Upper lobe of left lung (tissue), 6 donors: ENCODE measurements around the gene SLITRK5. TPM values are rescaled to one million over a fixed set of nuclear protein-coding genes. Genes with fewer than 3 reads are reported as not detected.

ENCODE experiments used
- ATAC-seq, 2 donors: fragments of 200-7000 bp; cut with Tn5 transposase; one replicate each; pipeline ENCODE4 v1.9.1; 2022; ENCODE audit warnings: mild to moderate bottlenecking in 2 of 2, moderate library complexity in 2 of 2; ENCODE audit not compliant: low FRiP score in 2 of 2
- DNase-seq, 2 donors: peaks; one replicate each; pipeline ENCODE4 v3.0.0-alpha.2; 2019 to 2020
- H3K27ac ChIP-seq, 4 donors: fragments of 200-600 bp; sonication (generic); one replicate each; pipeline ENCODE4 v1.5.1; 2016 to 2019
- H3K27me3 ChIP-seq, 4 donors: fragments of 200-600 bp; sonication (generic); one replicate each; pipeline ENCODE4 v1.5.1; 2017 to 2019
- H3K36me3 ChIP-seq, 4 donors: fragments of 200-600 bp; sonication (generic); one replicate each; pipeline ENCODE4 v1.5.1; 2016 to 2019
- H3K4me1 ChIP-seq, 4 donors: fragments of 200-600 bp; sonication (generic); one replicate each; pipeline ENCODE4 v1.5.1; 2018 to 2019
- H3K4me3 ChIP-seq, 4 donors: fragments of 200-600 bp; sonication (generic); one replicate each; pipeline ENCODE4 v1.5.1; 2017 to 2019; ENCODE audit warnings: mild to moderate bottlenecking in 2 of 4, moderate library complexity in 1 of 4
- H3K9me3 ChIP-seq, 4 donors: fragments of 200-600 bp; sonication (generic); one replicate each; pipeline ENCODE4 v1.5.1; 2018 to 2019
- EP300 ChIP-seq, 4 donors: sonication (generic); formaldehyde crosslinking; IDR thresholded peaks; one replicate each; pipeline ENCODE4 v1.5.1; 2017; ENCODE audit warnings: antibody characterized with exemption in 4 of 4, control low read depth in 2 of 4
- POLR2A ChIP-seq, 4 donors: fragments of 450-650 bp; IDR thresholded peaks; one replicate each; pipeline ENCODE4 v1.5.1; 2016 to 2017; ENCODE audit warnings: antibody characterized with exemption in 4 of 4, mild to moderate bottlenecking in 2 of 4
- POLR2AphosphoS5 ChIP-seq, 2 donors: sonication (generic); formaldehyde crosslinking; IDR thresholded peaks; one replicate each; pipeline ENCODE4 v1.5.1; 2017; ENCODE audit warnings: antibody characterized with exemption in 2 of 2
- WGBS, 2 donors: methylation state at CpG; one replicate each; pipeline ENCODE4 v1.1.5; 2017 to 2018; 5-methylcytosine and 5-hydroxymethylcytosine counted together
- total RNA-seq, 6 donors: library from RNA; depleted of rRNA in 4 of 6; stranded (reverse); fragments of >200 nt in 4 of 6; gene quantifications; one replicate each; pipeline versions ENCODE4 v1.1.0 to v1.2.1, GENCODE V29; 2016 to 2021
- TF ChIP-seq, protein P1 (sequence below), 6 experiments: fragments of 450-650 bp in 4 of 6; fragments of 200-600 bp in 2 of 6; sonication (generic) in 2 of 6; IDR thresholded peaks; one replicate each; pipeline ENCODE4 v1.5.1; 2016 to 2019; ENCODE audit warnings: antibody characterized with exemption in 6 of 6
- donor health status: DM: no; HTN: no; CAD: no; lungs with moderate emphysema.
- donor health status: DM: no; HTN: yes; CAD: no; lungs with severe emphysema.

SLITRK5 gene
- total RNA-seq, 6 donors from 2014 or later: under 0.01 to 0.49 (median 0.03) TPM; not detected in 1

DNA sequence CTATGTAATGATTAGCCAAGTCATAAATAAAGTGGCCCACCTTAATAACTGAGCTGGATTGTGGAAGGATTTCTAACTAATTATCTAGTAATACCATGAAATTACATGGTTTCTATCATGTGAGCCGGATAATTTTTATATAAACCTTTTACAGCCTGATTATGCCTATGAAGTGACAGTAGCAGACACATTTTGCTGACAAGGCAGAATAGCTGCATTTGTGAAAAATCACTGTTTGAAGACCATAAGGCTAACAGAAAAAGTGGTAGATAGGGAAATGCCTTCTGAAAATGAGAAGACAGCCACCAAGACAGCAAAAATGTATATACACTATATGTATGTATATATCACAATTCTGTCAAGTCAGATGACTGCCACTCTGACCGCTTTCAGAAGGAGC lies 27.1 kb downstream of the SLITRK5 start:
- H3K9me3 ChIP-seq: no peaks in the 10 kb centered on the region
- H3K27me3 ChIP-seq: no peaks in the 10 kb centered on the region
- no peak overlapping the region for H3K27ac ChIP-seq
- no peak for ATAC-seq
- no peaks in the 10 kb centered on the region for H3K36me3 ChIP-seq
- no peak overlapping the region for H3K4me3 ChIP-seq
- TF ChIP-seq POLR2A (IDR thresholded peaks at IDR 0.05): no peak
- no peak for TF ChIP-seq POLR2AphosphoS5 (IDR thresholded peaks at IDR 0.05)
- TF ChIP-seq, protein P1, sequence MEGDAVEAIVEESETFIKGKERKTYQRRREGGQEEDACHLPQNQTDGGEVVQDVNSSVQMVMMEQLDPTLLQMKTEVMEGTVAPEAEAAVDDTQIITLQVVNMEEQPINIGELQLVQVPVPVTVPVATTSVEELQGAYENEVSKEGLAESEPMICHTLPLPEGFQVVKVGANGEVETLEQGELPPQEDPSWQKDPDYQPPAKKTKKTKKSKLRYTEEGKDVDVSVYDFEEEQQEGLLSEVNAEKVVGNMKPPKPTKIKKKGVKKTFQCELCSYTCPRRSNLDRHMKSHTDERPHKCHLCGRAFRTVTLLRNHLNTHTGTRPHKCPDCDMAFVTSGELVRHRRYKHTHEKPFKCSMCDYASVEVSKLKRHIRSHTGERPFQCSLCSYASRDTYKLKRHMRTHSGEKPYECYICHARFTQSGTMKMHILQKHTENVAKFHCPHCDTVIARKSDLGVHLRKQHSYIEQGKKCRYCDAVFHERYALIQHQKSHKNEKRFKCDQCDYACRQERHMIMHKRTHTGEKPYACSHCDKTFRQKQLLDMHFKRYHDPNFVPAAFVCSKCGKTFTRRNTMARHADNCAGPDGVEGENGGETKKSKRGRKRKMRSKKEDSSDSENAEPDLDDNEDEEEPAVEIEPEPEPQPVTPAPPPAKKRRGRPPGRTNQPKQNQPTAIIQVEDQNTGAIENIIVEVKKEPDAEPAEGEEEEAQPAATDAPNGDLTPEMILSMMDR (IDR thresholded peaks at IDR 0.05): no peak
- no peak for TF ChIP-seq EP300 (IDR thresholded peaks at IDR 0.05)
- 90 to 95% methylated on average over 2 of the region's 2 CpGs for WGBS, 2 donors
- no peaks in the 10 kb centered on the region for H3K4me1 ChIP-seq
- DNase-seq: no peak

DNA sequence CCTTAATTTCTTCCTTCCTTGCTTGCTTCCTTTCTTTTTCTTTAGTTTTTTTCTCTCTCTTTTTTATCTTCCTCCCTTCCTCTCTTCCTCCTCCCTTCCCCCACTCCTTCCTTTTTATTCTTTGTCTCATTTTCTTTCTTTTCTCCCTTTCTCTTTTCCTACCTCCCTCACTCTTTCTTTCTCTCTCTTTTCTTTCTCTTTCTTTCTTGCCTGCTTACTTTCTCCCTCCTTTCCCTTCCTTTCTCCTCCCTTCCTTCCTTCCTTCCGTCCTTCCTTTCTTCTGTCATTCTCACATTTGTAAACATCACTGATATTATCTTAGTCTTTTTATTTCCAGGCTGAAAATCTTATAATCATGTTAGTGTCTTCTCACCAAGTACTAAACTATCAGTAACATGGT lies 38.8 kb downstream of the SLITRK5 start:
- Histone ChIP-seq H3K4me3 (no peak overlapping the region), H3K27me3 (no peaks in the 10 kb centered on the region), H3K4me1 (no peaks in the 10 kb centered on the region), H3K9me3 (no peaks in the 10 kb centered on the region), H3K36me3 (no peaks in the 10 kb centered on the region), H3K27ac (no peak overlapping the region)
- 64 to 70% methylated on average over 1 of the region's 1 CpG for WGBS, 2 donors
- DNase-seq (no peak), ATAC-seq (no peak)
- no peak for TF ChIP-seq POLR2A (IDR thresholded peaks at IDR 0.05)
- TF ChIP-seq EP300 (IDR thresholded peaks at IDR 0.05): no peak
- no peak for TF ChIP-seq POLR2AphosphoS5 (IDR thresholded peaks at IDR 0.05)
- TF ChIP-seq, protein P1 (IDR thresholded peaks at IDR 0.05): no peak

DNA sequence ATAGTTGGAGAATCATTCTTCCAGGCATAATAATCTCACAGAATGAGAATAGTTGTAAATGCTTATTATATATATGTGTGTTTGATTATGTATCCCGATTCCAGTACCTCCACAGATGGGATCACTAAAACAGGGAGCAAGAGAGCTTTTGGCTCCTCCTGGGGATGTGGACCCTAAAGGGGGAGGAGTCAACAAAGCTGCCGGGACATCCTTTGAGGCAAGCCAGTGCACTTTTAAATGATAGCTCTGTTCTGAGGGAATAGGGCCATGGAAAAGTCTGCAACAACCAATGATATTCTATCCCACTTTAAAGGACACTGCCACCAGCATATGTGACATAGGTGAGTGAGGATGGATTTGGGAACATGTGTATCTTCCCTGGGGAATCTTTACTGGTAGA lies 40.8 kb downstream of the SLITRK5 start:
- Histone ChIP-seq H3K4me1 (no peaks in the 10 kb centered on the region), H3K4me3 (no peak overlapping the region), H3K27ac (no peak overlapping the region), H3K36me3 (no peaks in the 10 kb centered on the region), H3K27me3 (no peaks in the 10 kb centered on the region), H3K9me3 (no peaks in the 10 kb centered on the region)
- no peak for DNase-seq
- TF ChIP-seq, protein P1 (IDR thresholded peaks at IDR 0.05): no peak
- TF ChIP-seq EP300 (IDR thresholded peaks at IDR 0.05): no peak
- TF ChIP-seq POLR2A (IDR thresholded peaks at IDR 0.05): no peak
- TF ChIP-seq POLR2AphosphoS5 (IDR thresholded peaks at IDR 0.05): no peak
- 81 to 84% methylated on average over 2 of the region's 2 CpGs for WGBS, 2 donors
- ATAC-seq: no peak
